Activated CD8-positive, alpha-beta memory T cell treated with anti-CD3 and anti-CD28 coated beads for 48 hours (primary cell): ENCODE results near the gene MAGI1.

Source experiments
- DNase-seq, 3 experiments: peaks; one replicate each; pipeline ENCODE4 v3.0.0-alpha.2; 2020; ENCODE audit warnings: low read depth in 2 of 3, low spot score in 2 of 3

MAGI1 gene

DNA sequence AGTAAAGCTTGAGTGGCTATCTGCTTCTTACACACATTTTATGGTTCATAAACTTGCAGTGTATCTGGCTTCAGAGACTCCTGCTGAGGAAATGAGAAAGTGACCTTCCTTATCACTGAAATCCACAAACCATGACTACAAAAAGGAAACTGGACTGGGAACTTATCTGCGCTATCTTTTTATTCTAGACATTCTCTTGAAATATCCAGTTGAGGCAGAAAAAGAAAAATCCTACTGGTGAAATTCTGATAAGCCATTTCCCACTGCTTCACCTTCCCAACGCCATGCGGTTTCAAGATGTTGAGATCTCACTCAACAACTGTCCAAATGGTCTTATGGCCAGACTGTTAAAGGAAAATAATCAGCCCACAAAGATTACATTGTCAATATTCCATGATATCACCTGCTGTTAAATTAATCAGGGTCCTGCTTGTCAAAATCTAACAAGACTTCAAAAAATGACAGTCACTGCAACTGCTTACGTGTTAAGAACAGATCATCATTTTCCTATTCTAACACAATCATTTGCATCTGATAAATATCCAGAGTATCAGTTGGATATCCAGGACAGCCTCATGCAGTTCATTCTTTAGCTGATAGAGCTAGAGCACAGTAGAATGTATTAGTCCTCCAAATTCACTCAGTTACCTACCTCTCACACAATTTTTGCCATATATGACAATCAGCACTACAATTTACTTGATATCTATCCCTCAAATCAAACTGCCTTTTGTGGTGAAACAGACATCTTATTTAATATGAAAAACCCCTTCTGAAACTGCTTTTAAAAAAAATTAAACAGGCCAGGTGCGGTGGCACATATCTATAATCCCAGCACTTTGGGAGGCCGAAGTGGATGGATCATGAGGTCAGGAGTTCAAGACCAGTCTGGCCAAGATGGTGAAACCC lies 538.1 kb downstream of the MAGI1 start:
- no peak for DNase-seq

DNA sequence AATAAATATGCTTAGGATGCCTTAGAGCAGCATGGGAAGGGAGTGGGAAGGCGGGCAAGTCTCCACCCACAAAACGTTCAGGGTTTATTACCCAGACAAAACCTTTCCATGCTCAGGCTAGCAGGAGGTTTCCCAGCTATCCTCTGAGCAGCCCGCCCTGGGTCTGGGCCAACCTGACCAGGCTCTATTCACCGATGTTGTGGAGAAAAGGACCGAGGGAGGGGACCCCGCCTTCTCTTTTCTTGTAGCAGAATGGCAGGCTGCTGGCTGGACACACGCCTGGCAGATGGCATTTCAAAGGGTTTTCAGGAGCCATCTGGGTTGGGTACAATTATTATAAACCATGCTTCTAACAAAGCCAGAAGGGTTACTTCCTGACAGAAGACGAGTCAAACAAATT lies 540.9 kb downstream of the MAGI1 start:
- DNase-seq = no peak

DNA sequence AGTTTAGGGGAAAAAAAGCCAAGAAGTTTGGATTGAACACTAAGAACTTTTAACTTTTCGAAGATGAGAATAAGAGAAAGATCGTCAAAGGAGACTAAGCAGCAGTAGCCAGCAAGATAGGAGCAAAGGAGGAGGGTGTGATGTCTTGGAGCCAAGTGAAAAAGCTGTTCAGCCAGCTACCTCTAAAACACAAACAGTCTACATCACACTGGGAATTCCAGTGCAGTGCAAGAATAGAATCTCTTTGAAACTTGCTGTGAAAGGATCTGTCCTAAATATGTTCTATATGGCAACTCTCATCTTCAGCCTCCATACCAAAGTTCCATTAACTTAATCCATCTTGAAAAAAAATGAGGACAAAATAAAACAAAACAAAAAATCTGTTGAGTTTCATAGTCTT lies 541.5 kb downstream of the MAGI1 start:
- no peak for DNase-seq

DNA sequence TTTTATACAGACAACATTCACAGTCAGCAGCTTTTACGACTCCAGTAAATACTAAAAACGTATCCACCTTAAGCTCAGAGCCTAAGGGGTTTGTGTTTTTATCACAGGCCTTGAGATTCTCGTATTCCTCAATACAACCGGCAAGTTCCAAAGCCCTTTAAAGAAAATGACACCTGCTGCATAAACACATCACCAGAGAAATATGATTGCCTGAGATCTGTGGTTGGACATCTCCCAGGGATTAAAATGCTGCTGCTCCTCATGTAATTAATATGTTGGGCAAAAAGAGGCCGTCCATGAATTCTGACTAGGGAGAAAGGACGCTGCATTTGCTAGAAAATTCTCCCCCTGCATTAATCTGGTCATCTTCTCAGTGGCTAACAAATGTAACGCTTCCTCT lies 544.8 kb downstream of the MAGI1 start:
- no peak for DNase-seq

DNA sequence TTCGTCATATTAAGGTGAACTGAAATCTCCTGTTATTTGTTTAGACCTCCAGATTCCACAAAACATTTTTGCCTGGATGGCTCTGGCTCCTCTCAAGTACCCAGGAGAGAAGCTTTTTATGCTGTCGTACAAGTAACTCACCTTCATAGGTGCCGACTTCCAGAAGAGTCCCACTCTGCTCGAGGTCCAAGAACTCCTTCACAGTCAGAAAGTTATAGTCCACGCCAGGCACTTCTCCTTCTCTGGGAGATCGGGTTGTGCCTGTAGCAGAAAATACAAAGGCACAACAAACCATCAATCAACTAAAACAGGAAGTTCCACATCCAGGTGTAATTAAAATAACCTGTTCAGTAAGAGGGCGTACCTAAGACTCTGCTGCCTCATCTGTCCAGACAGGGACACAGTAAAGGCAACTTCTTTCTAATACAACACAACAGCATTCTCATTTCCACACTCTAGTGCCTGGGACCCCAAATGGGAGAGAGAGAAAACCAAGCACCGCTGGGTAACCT lies 545.3 kb downstream of the MAGI1 start:
- DNase-seq = no peak

DNA sequence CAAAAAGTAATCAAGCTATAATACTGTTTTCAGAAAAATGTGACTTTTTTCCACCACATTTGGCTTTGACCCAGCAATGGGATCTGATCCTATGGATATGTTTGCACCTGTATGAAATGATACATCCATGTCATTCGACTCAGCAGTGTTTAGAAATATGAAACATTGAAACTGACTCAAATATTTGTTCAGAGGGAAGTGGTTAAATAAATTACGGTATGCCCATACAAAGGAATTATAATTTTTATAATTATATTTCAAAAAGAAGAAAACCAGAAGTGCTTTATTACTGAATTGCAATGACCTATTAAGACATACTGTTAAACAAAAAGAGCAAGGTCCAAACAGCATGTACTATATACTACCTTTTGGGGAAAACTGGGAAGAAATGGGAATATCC lies 546.5 kb downstream of the MAGI1 start:
- no peak for DNase-seq

DNA sequence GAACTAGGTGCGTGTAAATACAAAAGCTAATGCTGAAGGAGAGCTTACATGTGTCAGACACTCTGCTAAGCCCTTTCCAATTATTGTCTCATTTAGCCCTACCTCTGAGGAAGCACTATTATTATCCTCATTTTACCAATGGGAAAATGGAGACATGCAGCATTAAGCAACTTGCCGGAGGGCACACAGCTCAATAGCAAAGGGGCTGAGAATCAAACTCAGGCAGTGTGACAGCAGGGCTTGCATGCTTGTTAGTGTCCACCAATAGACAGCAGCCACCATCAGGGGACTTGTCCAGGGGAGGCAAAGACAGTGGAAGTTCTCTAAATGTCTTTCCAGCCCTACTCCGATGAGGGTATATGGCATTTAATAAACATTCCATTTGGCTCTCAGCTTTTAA lies 548.6 kb downstream of the MAGI1 start:
- DNase-seq = no peak

DNA sequence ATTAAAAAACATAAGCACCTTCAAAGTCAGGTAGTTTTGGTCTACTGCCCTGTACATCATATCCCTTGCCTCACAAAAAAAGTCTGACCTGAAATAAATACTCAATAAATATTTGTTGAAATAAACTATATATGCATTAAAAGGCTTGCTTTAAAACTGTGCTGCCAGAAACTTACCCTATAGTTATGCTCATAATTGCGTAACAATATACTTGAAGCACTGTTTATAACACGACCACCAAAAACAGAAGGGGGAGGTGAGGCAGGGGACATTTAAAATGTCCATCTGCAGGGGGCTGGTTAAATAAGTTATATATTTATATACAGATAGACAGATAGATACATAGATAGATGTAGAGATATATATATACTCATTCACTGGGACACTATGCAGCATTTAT lies 549.5 kb downstream of the MAGI1 start:
- DNase-seq = no peak

DNA sequence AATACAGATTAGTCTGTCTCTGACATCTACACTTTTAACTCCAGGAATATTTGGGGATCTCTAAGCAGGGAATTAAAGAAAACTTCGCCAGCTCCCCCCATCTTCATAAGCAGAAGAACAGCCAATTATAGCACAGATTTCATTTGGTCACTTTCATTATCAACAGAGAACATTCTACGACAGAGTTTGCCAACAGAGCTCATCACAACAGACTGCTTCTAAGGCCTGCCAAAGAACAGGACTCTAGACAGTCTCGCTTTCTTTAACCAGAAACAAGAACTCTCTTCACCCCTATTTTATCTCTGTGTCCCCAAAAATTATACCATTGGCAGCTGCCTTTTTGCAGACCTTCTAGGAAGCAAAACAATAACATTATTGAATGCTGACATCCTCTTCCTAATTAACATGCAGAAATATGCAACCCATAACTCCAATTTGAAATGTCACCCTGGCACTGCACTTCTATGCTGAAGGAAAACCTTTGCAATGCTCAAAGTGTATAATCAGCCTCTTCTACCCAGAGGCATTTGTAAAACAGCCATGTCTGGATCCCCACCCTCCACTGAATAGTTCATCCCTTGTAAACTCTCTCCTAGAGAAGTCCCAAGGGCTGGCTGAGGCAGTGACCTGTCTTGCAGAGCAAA lies 552.8 kb downstream of the MAGI1 start:
- DNase-seq = no peak

DNA sequence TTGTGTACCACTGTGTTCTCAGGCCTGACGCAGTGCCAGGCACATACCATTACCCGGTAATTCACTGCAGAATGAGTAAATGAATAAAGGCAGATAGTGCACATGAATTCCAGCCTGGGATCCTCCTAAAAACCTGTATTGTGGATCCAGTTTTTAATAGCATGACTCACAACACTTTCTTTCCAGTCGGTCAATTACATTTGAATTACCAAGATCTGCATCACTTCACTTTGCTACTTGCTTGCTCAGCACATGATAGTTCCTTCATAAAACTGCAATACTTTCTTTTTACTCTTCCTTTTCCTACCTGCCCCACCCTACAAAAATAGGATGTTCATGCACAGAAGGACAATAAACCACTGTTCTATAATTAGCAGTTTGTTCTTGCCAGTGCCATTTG lies 553.8 kb downstream of the MAGI1 start:
- DNase-seq = no peak

DNA sequence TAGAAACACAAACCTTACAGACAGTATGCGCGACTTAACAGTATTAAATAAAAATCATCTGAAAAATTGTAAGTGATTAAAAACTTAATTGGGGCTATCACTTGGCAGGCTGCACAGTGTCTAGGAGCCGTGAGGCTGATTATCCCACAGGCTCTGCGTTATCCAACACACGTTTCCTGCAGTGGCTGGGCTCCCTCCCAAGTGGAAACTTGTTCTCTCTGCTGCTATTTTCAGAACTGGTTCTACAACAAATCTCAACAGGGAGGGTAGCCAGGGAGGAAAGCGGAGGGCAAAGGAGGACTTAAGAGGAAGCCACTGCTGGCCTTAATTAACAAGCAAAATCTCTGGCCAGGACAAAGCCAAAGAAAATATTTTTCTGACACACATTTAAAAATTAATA lies 555.2 kb downstream of the MAGI1 start:
- DNase-seq = no peak

DNA sequence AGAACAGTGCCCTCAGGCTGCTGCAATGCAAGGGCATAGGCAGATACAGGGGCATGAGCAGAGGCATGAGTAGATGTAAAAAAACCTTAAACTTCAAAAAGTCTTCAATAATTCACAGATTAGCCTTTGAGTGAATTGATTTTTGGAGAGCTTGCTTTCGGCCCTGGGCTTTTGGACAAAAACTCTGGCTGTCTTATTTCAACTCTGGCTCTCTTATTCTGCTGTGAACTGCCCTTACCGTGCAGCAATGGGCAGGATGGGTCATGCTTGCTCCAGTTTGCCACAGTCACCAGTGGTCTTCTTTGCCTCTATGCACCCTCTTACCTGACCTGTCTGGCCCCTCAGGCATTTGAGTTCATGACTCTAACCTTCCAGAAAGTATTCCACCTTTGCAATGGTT lies 555.7 kb downstream of the MAGI1 start:
- no peak for DNase-seq

DNA sequence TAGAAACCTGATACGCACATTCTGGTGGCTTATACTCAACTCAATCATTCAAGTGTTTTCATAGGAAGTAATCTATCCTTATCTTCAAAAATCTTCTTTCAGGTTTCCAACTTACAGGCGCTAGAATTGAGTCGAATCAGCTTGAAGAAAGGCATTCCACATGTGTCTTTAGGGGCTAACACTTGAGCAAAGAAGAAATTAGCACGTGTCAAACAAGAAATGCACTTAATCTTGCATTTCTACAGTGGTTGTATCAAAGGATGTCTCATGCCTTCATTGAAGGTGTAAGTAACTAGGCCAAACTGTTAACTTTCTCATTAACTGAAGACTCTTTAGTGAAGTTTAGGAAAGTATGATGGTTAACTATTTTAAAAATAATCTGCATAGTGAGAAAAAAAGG lies 557.6 kb downstream of the MAGI1 start:
- DNase-seq = no peak

DNA sequence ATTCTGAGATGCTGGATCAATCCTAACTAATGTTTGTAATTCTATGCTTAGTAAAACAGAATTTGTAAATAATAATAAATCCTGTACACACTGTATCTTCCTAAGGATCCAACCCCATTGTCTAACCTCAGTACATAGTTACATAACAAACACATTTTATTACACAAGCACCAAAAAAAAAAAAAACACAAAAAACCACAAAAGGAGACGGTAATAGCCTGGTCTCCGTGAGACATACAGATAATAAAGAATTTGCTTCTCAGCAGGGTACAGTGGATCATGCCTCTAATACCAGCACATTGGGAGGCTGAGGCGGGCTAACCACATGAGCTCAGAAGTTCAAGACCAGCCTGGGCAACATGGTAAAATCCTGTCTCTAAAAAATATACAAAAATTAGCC lies 558.7 kb downstream of the MAGI1 start:
- DNase-seq = no peak

DNA sequence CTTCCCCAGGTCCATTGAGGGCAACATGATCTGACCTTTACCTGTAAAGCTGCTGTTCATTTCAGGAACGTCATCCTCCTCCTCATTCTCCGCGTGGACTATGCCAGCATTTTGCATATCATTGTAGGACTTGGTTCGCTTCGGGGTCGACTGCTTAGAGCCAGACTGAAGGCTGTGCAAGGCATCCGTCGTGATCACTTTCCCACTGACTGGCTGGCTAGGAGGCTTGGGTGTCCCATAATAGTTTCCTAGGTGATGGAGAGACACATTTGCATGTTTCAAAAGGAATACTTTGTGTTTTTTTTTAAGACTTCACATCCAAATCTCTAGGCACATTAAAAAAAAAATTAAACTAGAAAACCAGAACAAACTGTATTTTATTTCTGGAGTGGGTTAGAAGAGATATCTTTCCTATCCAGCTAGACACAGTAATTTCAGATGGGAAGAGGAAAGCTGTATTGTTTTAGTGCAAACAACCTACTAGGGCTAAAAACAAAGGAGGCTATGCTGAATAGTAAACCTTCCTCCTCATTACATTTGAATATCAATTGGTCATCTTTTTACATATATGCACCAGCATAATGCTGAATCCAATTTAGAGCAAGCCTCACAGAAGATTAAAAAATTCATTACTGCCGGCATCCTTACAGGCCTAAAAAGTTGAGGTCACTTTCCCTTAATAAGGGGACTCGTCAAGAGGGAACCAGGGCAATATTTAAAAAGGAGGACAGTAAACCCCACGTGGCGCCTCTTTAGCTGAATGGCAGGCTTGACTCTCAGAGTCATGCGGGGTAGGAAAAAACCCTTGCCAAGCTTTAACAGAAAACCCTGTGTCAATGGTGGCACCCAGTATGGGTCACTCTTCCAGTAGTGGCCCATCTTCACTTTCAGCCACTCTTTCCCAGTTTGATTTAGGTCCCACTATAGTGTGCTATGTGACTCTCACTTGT lies 559.9 kb downstream of the MAGI1 start:
- no peak for DNase-seq

DNA sequence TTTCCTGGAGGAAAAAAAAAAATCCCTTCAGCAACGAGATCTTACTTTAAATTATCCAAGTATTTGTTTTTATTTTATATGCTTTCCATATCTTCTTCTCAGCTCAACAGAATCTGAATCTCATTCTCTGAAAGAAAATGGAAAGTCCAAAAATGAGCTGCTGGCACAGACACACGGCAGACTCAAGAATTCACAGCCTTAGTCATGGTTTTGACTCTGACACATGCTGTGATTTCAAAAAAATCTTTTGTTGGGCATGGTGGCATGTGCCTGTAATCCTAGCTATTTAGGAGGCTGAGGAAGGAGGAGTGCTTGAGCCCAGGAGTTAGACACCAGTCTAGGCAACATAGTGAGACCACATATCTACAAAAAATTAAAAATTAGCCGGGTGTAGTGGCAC lies 565.0 kb downstream of the MAGI1 start:
- no peak for DNase-seq

DNA sequence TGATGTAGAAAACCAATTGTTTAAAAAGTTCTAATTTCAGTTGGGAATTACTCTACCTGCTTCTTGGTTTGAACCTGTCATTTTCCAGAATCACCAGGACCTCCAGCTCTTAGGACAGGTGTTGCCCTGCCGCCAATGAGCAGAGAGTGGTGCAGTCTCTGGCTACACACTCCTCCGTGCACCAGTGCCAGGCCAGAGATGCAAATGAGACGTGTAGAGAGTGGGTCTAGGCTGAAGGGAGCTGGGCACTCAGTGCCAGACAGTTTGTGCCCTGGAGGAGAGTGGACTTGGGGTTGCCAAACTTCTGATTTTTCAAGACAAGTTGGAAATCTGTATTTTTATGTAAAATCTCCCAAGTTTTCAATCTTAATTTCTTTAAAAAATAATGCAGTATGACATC lies 566.2 kb downstream of the MAGI1 start:
- DNase-seq = no peak

DNA sequence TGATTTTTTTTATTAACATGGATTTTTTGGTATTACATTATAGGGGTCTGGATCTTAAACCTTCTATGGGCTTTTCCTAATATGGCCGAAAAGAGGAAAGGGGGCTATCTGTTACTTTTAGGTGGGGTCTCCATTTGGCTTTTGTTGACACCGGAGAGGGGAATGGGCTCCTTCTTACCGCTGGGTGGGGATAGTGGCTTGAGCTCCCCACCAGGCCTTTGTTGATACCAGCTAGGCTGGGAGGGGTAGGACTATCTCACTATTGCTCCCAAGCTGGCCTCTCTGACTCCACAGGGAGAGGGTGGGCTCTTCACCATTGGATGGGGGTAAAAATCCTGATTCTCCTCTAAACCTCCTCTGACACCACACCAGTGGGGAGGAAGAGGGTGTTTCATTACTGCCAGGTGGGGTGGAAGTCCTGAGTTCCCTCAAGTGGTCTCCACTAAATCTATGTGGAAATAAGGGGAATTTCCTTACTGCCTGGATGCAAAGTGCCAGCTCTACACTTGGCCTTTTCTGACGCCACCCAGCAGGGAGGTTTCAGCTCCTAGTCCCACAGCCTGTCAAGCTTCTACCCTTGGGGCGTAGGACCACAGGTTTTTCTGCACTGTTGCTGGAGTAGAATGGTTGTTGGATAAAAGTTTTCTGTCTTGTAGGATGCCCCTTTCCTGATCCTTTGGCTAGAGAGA lies 572.3 kb downstream of the MAGI1 start:
- DNase-seq = no peak

DNA sequence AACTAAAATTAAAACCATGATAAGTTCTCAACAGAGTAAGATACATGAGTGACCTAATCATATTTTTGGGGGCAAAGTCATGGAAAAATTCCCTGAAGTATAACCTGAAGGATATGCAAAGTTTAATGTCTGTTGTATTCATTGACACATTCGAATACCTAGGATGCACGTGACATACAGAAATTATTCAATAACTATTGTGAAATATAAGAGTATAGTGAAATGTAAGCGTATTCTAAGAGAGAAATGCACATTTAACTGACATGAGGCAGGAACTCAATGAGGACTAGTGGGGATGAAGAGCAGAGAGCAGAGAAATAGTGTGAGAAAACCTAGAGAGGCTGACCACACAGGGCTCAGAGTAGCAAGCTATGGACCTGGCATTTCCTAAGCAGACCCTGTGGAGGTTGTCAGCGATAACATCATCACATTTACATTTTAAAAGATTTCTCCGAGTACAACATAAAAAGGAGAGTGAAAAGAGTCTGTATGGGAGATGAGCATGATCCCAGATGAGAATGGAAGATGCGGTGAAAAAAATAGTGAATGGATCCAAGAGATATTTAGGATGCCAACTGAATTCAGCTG lies 588.8 kb downstream of the MAGI1 start:
- DNase-seq = no peak

DNA sequence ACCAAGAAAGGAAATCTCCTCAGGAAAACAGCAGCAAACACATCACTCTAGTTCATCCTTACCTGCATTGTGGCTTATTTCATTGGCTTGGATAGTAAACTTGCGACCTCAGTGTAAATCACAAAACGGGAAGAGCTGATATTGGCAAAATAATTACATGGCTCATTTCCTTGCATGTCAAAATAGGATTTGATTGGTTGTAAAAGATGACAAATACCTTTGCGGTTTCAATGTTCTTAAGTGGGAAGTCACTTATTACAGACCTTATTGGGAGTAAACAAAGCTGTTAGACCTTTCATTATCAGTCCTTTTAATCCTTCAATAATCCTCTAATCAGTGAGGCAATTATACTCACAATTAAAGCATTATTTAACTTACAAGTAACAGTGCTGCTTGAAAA lies 590.6 kb downstream of the MAGI1 start:
- no peak for DNase-seq
